NCI-H1048 (cell line): ENCODE results near the gene GSK3B.
"Not testable (repeated sequence)": the region's sequence is repeated elsewhere in the genome, so short reads cannot be mapped to it uniquely, and the experiment has no call there.

Source experiments
- DNase-seq: peaks from one replicate; lab custom pipeline; 2025; lab: John Stamatoyannopoulos, UW

GSK3B gene

DNA sequence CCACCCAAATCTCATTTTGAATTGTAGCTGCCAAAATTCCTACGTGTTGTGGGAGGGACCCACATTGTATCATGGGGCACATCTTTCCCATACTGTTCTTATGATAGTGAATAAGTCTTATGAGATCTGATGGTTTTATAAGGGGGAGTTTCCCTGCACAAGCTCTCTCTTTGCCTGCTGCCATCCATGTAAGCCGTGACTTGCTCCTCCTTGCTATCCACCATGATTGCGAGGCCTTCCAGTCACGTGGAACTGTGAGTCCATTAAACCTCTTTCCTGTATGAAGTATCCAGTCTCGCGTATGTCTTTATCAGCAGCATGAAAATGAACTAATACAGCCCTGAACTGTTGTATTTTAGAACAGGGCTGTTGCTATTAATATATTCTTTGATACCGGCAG, 40.6 kb downstream of the GSK3B start:
- not testable (repeated sequence) for DNase-seq

DNA sequence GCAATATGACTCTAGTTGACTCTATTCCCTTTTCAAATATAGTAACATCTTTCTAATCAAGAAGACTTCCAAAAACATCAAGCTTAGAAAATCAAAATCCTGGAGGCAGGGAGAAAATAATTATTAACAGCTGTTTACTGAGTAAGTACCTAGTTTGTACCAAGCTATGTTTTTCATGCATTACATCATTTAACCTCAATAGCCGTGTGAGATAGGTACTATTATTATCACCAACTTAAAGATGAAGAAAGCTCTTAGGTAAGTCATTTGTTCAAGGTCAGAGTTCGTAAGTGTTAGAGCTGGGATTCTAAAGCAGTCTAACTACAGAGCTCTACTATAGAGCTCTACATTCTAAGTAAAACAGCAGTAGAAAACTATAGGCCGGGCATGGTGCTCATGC, 41.6 kb downstream of the GSK3B start:
- DNase-seq: no peak

DNA sequence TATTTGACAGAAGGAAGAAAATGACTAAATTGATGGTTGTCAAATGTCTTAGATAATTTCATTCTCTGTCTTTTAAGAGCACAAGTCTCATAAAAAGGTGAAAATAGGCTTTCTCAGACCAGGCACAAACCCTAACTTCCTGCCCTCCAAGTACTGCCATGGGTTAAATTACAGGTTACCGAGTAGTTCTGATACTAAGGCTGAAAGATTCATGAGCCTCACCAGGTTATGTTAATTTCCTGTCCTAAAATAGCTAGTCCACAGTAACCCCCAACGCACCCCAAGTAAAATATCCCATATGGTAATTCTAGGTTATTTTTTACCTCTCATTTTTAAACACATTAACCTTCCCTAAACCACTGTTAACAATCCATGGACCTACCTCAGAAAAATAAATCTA, 42.0 kb downstream of the GSK3B start:
- DNase-seq: no peak

DNA sequence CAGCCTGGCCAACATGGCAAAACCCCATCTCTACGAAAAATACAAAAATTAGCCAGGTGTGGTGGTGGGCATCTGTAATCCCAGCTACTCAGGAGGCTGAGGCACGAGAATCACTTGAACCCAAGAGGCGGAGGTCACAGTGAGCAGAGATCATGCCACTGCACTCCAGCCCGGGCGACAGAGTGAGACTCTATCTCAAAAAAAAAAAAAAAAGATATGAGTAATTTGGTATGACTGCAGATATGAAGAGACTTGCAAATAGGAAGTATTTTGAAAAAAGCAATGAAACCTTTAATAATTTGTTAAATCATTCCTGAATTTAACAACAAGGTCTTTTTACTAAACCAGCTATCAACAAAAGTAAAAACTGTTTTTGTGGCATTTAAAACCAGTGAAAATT, 42.7 kb downstream of the GSK3B start:
- DNase-seq: not testable (repeated sequence)

DNA sequence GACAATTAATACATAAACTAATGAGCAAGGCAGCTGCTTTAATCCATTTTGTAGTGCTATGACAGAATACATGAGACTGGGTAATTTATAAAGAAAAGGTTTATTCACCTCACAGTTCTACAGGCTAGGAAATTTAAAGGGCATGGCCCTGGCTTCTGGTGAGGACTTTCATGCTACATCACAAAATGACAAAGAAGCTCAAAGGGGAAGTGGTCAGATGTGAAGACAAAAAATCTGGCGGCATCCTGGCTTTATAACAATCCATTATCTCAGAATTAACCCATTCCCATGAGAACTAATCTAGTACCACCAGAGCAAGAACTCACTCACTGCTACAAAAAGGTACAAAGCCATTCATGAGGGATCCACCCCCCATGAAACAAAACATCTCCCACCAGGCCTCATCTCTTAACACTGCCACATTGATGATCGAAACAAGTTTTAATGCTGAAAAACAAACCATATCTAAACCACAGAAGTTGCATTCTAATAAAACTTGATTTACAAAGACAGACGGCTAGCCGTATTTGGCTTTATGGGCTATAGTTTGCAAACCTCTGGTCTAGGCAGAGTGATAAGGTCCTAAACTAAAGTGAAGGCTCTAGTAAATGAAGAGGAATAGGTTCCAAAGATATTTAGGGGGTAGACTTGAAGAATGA, 44.2 kb downstream of the GSK3B start:
- DNase-seq: no peak

DNA sequence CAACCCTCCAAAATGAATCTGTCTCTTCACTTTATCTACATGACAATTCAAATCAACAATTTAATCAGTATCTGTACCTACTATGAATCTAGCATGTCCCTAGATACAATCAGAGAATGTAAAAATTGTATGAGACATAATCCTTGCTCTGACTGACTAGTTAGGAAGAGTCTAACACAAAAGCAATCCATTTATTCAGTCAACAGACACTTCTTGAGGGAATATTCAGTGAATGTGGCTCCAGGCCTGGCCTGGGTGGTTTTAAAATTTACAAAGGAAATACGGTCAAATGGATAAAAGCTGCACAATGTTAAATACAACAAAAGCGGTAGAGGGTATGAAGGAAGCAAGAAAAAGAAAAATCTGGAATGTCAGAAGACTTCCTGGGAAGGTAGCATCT, 45.2 kb downstream of the GSK3B start:
- DNase-seq: no peak

DNA sequence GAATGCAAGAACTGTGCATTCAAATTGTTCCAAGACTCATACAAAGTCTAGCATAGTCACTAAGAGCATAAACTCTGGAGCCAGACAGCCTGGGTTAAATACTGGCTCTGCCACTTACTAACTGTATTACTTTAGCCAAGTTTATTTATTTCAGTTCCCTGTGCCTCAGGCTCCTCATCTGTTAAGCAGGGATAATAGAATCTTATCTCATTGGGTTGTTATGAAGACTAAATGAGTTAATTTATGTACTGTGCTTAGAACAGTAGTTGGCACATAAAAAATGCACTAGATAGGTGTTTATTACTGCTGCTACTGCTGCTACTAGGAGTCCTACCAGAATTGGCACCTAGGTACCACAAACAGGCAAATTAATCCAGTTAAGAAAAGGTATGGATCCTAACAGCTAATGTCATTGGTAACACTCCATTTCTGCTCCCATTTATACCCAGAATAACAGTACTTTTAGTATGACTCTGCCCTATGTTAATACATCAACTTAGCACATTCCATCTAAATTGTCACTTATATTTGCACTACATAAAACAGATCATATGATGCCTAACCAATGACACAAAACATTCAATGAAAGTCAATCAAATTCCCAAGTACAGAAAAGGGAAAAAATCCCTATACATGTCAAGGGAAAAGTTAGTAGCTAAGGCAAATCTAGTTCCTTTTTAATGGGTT, 45.7 kb downstream of the GSK3B start:
- no peak for DNase-seq

- no peak for DNase-seq
Measured at GRCh38 chr3:120047686-120048085, 46.6 kb downstream of the GSK3B start.

DNA sequence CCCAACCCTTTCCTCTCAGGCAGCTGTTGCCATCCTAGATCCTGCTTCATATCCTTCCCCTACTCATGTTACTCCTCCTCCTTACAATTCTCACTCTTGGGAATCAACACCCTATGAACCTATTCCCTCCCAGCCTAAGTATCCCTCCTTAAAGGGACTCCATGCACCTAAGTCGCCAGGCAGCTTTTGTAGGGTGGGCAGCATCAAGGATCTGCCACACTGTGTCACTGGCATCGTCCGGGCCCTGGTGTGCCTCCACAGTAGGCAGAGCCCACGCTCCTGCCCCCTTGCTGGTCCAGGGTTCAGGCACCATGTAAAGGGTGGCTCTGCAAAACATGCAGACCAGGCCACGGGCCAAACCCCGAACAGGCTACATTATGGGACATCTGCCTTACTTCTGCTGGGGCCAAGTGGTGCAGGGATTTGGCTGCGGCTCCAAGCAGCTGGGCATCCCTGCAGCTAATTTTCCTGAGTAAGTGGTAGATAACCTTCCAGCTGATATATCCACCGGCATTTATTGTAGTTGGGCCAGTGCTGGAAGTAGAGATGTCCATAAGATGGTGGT, 53.4 kb downstream of the GSK3B start:
- DNase-seq: no peak

- no peak for DNase-seq
Measured at GRCh38 chr3:120039642-120040610, 54.3 kb downstream of the GSK3B start.

- no peak for DNase-seq
Measured at GRCh38 chr3:120033596-120033995, 60.7 kb downstream of the GSK3B start.

GRCh38 chr3:120031561-120031960, 62.7 kb downstream of the GSK3B start:
- DNase-seq: no peak

DNA sequence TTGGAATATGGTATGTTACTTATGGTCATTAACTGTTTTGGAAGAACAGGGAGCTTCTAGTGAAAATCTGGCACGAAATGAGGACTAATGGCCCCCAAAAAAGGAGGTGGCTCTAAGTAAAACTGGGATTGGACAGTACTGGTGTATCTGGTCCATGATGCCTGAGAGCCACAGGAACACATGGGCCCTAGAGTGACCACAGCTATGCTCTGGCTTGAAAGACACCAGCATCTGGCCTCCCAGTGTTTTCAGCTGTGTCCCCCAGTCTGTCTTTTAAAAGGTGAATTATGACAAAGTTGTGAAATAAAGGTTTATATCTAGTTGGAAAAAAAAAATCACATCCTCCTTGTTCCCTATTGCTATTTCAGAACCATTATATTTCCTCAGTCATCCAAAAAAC, 64.5 kb downstream of the GSK3B start:
- no peak for DNase-seq

- DNase-seq: no peak
Measured at GRCh38 chr3:120028271-120029047, 65.8 kb downstream of the GSK3B start.

- DNase-seq: no peak
Measured at GRCh38 chr3:120027226-120027625, 67.0 kb downstream of the GSK3B start.

DNA sequence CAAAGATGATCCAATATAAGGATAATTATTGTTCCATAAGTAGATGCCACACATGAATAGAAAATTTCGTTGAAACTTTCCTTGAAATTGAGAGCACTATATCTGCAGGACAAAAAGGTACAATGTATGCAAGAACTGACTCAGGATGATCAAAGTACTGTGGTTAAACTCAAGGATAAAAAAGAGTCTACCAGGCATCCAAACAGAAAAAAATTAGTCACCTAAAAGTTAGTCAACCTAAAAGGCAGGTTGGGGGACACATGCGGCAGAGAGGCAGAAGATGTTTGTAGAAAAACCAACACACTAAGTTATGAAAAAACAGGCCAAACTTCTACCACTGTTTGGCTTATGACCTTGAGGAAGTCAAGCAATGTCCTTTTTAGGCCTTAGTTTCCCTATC, 68.7 kb downstream of the GSK3B start:
- no peak for DNase-seq

DNA sequence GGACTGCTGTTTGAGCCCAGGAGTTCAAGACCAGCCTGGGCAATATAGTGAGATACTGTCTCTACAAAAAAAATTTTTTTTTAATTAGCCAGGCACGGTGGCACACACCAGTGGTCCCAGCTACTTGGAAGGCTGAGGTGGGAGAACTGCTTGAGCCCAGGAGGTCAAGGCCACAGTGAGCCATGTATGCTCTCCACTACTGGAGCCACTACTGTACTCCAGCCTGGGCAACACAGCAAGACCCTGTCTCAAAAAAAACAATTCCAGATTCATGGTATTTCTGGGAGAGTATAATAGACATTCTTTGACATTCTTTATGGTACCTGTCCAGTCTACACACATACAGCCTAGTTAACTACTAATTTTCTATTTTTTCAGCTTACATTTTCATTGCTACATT, 70.1 kb downstream of the GSK3B start:
- no peak for DNase-seq

GRCh38 chr3:120022729-120023128, 71.5 kb downstream of the GSK3B start:
- DNase-seq: no peak

DNA sequence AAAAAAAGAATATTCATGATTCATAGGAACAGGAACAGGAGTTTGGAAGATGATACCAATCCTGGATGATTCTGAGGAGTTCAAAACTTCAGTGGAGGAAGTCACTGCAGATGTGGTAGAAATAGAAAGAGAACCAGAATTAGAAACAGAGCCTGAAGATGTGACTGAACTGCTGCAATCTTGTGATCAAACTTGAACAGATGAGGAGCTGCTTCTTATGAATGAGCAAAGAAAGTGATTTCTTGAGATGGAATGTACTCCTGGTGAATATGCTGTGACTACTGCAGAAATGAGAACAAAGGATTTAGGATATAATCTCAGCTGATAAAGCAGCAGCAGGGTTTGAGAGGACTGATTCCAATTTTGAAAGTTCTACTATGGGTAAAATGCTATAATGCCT, 72.7 kb downstream of the GSK3B start:
- no peak for DNase-seq

- no peak for DNase-seq
Measured at GRCh38 chr3:120018299-120018698, 75.9 kb downstream of the GSK3B start.

DNA sequence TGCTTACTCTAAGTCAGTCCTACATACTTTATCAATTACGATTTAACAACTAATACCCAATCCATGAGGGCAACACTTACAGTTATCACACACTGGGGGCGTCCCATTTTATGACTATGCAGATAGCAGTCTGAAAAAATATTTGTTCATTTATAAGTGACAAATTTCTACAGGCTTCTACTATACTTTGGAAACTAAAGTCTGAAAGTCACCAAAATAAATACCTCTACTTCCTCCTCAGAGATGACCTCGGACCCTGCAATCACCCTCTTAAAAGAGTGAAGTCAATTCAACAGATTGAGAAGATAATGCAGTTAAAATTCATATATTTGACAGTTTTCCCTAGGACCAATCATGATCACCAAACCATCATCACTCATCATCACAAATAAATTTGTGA, 76.6 kb downstream of the GSK3B start:
- no peak for DNase-seq

- DNase-seq: no peak
Measured at GRCh38 chr3:120013481-120013880, 80.8 kb downstream of the GSK3B start.
